K562 (cell line): Measurements from ENCODE around the gene IL2RG.

Experiments used
- BRF2 ChIP-seq: IDR thresholded peaks from 3 replicates; pipeline ENCODE4 v1.6.1; 2011; ENCODE audit warnings: borderline replicate concordance, mild to moderate bottlenecking; ENCODE audit not compliant: insufficient read length, insufficient read depth
- COPS2 ChIP-seq: fragments of 450-650 bp; conservative IDR thresholded peaks from 2 replicates; pipeline ENCODE4 v1.6.1; 2016; ENCODE audit warnings: mild to moderate bottlenecking, moderate library complexity
- CREB1 ChIP-seq, 2 experiments: sonication (generic) in 1 of 2; formaldehyde crosslinking in 1 of 2; IDR thresholded peaks; 2 replicates each; pipeline versions ENCODE4 v1.6.1 to v1.8.0; 2012 to 2022; ENCODE audit warnings: inconsistent platforms in 1 of 2, mild to moderate bottlenecking in 1 of 2, missing genetic modification reagents in 1 of 2, moderate library complexity in 1 of 2
- ETS2 ChIP-seq: IDR thresholded peaks from 2 replicates; pipeline ENCODE4 v1.6.1; 2016; ENCODE audit warnings: borderline replicate concordance, missing genetic modification characterization, mild to moderate bottlenecking, moderate library complexity, missing compliant biosample characterization; ENCODE audit not compliant: poor library complexity, severe bottlenecking
- ILF3 ChIP-seq: fragments of 450-650 bp; IDR thresholded peaks from 2 replicates; pipeline ENCODE4 v1.6.1; 2018; ENCODE audit warnings: antibody characterized with exemption, mild to moderate bottlenecking, moderate library complexity, borderline replicate concordance
- MEF2A ChIP-seq: IDR thresholded peaks from 2 replicates; pipeline ENCODE4 v1.6.1; 2011; ENCODE audit warnings: low read depth, mild to moderate bottlenecking, low read length, moderate library complexity; ENCODE audit not compliant: control insufficient read depth
- MXI1 ChIP-seq: IDR thresholded peaks from 2 replicates; pipeline ENCODE4 v1.6.1; 2011; ENCODE audit warnings: low read depth, mild to moderate bottlenecking, improper control_type of control experiment, low read length
- POLR2A ChIP-seq: fragments of 450-650 bp; conservative IDR thresholded peaks from 2 replicates; pipeline ENCODE4 v1.6.1; 2016
- SMARCA5 ChIP-seq: fragments of 450-650 bp; IDR thresholded peaks from 2 replicates; pipeline ENCODE4 v1.6.1; 2016
- SOX6 ChIP-seq: fragments of 450-650 bp; IDR thresholded peaks from 2 replicates; pipeline ENCODE4 v1.6.1; 2014; ENCODE audit warnings: mild to moderate bottlenecking
- TAF1 ChIP-seq: IDR thresholded peaks from 2 replicates; pipeline ENCODE4 v1.6.1; 2011; ENCODE audit warnings: mild to moderate bottlenecking, low read length, moderate library complexity; ENCODE audit not compliant: insufficient read depth, control insufficient read depth, severe bottlenecking; ENCODE audit errors: extremely low read depth
- UBTF ChIP-seq, 2 experiments: IDR thresholded peaks; 2 replicates each; pipeline ENCODE4 v1.6.1; 2012; ENCODE audit warnings: improper control_type of control experiment in 2 of 2, low read depth in 2 of 2, low read length in 2 of 2, borderline replicate concordance in 1 of 2
- YY1 ChIP-seq, 3 experiments: IDR thresholded peaks; 2 replicates each; pipeline ENCODE4 v1.6.1; 2011; ENCODE audit warnings: low read length in 2 of 3, mild to moderate bottlenecking in 2 of 3, moderate library complexity in 2 of 3, borderline replicate concordance in 1 of 3, control low read depth in 1 of 3, low read depth in 1 of 3; ENCODE audit not compliant: insufficient read depth in 3 of 3, insufficient replicate concordance in 2 of 3, control insufficient read depth in 1 of 3, insufficient read length in 1 of 3; ENCODE audit errors: extremely low read depth in 1 of 3
- TF ChIP-seq, protein P1 (sequence below), 3 experiments: IDR thresholded peaks in 2 of 3; conservative IDR thresholded peaks in 1 of 3; 2 replicates each; pipeline ENCODE4 v1.5.1; 2011 to 2012; ENCODE audit warnings: low read length in 3 of 3, mild to moderate bottlenecking in 3 of 3, control low read depth in 2 of 3, improper control_type of control experiment in 1 of 3, inconsistent platforms in 1 of 3, low read depth in 1 of 3, mixed read lengths in 1 of 3, moderate library complexity in 1 of 3; ENCODE audit not compliant: insufficient read depth in 2 of 3

DNA sequence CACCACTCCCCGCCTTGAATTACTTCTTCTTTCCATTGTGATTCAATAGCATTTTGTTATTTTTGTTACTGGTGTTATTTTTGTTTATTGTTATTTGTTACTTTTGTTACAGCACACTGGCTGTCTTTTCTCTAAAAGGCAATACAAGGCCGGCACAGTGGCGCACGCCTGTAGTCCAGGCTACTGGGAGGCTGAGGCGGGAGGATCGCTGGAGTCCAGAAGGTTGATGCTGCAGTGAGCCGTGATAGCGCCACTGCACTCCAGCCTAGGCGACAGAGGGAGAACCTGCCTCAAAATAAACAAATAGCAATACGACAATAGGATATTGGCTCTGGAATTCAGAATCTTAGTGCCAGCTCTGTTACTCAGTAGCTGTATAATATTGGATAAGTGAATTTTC lies 6.0 kb upstream of the IL2RG start:
- no peak for TF ChIP-seq CREB1 (IDR thresholded peaks at IDR 0.05)
- no peak for TF ChIP-seq CREB1 (CRISPR knock-in tag; IDR thresholded peaks at IDR 0.05)
- no peak for TF ChIP-seq POLR2A
- TF ChIP-seq ILF3 = no peak
- TF ChIP-seq, protein P1, sequence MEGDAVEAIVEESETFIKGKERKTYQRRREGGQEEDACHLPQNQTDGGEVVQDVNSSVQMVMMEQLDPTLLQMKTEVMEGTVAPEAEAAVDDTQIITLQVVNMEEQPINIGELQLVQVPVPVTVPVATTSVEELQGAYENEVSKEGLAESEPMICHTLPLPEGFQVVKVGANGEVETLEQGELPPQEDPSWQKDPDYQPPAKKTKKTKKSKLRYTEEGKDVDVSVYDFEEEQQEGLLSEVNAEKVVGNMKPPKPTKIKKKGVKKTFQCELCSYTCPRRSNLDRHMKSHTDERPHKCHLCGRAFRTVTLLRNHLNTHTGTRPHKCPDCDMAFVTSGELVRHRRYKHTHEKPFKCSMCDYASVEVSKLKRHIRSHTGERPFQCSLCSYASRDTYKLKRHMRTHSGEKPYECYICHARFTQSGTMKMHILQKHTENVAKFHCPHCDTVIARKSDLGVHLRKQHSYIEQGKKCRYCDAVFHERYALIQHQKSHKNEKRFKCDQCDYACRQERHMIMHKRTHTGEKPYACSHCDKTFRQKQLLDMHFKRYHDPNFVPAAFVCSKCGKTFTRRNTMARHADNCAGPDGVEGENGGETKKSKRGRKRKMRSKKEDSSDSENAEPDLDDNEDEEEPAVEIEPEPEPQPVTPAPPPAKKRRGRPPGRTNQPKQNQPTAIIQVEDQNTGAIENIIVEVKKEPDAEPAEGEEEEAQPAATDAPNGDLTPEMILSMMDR (IDR thresholded peaks at IDR 0.05 in 2 of 3, conservative IDR thresholded peaks at IDR 0.05 in 1 of 3; ENCODE audit: insufficient read depth in 2 of 3, low read depth in 1 of 3, low read length in 3 of 3) = no peak
- TF ChIP-seq MXI1 = no peak
- TF ChIP-seq MEF2A = no peak
- TF ChIP-seq BRF2 = no peak
- no peak for TF ChIP-seq TAF1
- TF ChIP-seq YY1 (IDR thresholded peaks at IDR 0.05; ENCODE audit: borderline replicate concordance in 1 of 3, control insufficient read depth in 1 of 3, extremely low read depth in 1 of 3, insufficient read depth in 3 of 3, insufficient read length in 1 of 3, insufficient replicate concordance in 2 of 3, low read depth in 1 of 3, low read length in 2 of 3) = no peak
- TF ChIP-seq SMARCA5 = no peak
- no peak for TF ChIP-seq SOX6
- TF ChIP-seq ETS2 (tag) = no peak
- no peak for TF ChIP-seq COPS2
- TF ChIP-seq UBTF (IDR thresholded peaks at IDR 0.05; ENCODE audit: borderline replicate concordance in 1 of 2, low read depth in 2 of 2, low read length in 2 of 2) = no peak
